Brain pericyte (primary cell): ENCODE results near the gene SLC6A13.
"Not testable (repeated sequence)": the region's sequence is repeated elsewhere in the genome, so short reads cannot be mapped to it uniquely, and the experiment has no call there.

ENCODE experiments used
- DNase-seq: peaks from one replicate; pipeline ENCODE4 v3.0.0-alpha.2; 2012; ENCODE audit warnings: low read depth, low spot score

Gene SLC6A13

DNA sequence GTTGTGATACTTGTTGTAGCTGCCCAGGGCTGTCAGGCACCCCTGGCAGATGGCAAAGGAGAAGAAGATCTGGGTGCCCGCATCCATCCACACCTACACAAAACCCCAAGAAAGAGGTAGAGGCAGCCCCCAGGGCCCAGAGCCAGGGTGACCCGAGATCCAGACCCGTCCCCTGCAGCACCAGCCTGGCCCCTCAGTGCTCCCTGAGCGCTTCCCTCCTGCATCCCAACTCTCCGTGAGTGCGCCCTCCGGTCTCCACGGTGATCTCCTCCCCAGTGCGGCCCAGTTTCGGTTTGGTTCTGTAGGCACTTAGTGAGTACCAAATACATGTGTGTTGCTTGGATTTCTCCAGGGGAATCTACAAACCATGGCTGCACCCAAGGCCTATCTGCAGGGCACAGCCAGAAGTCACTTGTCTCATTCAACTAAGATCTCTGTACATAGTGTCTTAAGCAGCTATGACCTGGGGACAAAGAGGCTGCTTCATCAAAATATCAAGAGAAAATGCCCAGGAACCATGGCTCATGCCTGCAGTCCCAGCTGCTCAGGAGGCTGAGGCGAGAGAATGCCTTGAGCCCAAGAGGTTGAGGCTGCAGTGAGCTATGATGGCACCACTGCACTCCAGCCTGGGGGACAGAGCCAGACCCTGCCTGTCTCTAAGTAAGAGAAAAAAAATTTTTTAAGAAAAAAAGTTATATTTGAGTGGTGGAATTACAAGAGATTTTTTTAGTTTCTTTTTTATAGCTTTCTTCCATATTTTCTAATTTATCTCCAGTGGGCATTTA, 64.5 kb downstream of the SLC6A13 start:
- DNase-seq = no peak

DNA sequence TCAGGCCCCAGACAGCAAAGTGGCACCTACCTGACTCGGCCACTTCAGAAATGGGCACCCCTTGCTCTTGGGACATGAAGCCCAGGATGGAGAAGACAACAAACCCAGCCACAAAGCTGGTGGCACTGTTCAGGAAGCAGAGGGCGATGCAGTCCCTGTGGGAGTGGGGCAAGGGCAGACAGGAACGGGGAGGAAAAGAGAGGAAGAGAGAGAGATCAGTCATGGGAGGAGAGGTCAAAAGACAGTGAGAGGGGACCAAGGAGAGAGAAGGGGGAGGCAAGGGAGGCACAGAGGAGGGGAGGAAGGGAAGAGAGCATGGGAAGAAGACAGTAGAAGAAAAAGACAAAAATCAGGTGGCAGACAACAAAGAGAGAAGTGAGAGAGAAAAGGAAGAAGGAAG, 65.3 kb downstream of the SLC6A13 start:
- no peak for DNase-seq

DNA sequence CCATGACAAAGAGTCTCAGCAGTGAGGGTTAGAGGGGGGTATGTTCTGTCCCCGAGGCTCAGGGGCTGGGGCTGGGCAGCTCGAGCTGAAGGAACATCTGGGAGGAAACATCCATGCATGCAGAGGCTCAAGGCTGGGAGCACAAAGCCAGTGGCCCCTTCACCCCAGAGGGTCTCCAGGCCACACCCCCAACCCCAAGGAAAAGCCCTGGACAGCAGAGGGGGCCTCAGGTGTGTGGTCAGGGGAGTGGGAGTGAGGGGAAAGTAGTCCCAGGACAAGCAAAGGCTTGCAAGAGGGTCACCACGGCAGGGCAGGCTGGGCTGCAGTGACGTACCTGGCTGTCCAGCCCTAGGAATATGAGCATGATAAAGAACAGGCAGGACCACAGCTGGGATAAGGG, 66.2 kb downstream of the SLC6A13 start:
- no peak for DNase-seq

DNA sequence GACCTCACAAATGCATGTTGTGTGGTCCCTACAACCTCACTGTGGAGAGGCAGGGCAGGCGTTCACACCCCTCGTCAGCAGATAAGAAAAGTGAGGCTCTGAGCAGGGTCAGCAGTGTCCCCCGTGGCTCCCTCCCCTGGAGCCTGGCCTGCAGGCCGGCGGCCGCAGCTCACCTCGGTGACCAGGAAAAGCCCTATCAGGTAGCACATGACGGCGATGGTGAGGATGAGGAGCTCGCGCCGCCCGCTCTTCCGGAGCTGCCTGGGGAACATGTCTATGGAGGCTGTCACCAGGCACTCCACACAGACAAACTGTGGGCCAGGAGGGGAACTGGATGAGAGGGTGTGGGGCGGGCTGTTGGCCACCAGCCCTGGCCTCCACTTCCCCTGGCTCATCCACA, 66.7 kb downstream of the SLC6A13 start:
- DNase-seq = no peak

DNA sequence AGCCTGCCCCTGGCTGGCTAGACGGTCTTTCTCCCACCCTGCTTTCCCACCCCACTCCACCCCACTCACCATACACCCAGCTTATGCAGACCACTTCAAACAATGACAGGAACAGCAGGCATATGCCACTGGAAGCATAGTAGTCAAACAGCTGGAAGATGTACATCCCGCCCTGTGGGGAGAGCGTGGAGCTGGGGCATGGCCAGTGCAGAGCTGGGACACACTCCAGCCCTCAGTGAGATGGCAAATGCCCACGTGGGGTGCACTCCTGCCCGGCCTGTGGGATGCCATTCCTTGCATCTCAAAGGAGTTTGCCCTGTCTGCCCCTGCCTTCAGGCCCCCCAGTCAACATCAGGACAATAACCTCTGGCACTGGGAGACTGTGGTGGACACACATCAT, 67.5 kb downstream of the SLC6A13 start:
- DNase-seq = no peak

DNA sequence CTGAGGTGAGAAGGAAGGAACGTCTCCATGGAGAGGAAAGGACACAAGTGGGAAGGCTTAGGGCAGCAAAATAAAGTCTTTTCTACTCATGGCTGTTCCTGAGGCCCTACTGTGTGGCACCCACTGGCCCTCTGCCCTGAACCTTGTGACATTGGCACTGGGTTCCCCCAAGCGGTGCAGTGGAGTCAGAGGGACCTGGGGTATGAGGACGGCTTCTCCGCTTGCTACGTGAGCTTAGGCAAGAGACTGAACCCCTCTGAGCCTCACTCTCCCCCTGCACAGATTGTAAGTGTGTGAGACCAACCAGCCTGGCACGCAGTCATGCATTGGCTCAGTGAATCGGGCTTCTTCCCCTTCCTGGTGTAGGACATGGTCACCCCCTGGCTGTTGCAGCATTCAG, 68.4 kb downstream of the SLC6A13 start:
- no peak for DNase-seq

DNA sequence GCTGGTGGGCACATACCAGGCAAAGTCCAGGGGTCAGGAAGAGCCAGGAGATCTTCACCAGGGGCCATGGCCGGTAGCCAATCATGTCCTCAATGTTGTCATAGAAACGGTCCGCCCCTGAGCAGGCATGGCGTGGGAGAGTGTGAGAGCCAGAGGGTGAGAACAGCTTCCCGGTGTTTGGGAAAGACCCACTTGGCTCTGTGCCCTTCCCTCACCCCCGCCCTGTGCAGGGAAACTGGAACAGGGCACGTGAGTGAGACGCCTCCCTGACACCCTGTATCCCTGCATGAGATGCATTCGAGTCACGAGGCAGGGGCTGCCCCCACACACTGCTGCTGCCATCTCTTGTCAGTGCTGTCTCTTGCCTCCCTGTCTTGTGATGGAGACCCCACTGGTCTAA, 69.4 kb downstream of the SLC6A13 start:
- DNase-seq = no peak

DNA sequence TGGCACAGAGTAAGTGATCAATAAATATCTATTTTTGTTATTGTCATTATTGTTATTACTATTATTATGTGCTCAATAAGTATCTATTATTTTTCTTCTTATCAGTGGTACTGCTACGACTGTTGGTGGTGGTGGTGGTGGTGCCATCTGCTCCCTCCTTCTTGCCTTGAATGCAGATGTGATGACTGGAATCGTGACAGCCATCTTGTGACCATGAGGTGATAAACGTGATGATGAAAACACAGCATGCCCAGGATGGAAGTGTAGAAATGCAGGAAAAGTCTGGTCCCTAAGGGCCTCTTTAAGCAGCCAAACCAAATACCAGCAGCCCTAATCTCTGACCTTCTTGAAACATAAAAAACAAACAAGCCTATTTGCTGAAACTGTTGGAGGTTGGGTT, 71.1 kb downstream of the SLC6A13 start:
- DNase-seq = no peak

DNA sequence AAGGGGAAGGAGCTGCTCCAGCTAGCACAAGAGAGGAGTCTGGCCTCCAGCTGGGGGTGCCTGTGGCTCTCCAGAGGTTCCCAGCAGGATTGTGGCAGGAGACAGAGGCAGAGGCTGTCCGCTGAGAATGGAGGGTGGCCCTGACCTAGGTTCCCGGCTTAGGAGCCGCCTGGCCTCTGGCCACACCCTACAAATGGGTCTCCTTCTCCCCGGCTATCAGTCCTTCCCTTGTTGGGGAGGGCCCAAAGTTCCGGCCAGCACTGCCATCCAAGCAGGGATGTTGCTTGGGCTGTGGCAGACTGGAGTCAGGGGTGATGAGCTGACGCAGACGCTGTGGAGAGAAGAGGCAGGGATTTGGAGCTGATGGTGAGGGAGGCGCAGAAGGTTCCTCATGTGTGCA, 71.8 kb downstream of the SLC6A13 start:
- no peak for DNase-seq

DNA sequence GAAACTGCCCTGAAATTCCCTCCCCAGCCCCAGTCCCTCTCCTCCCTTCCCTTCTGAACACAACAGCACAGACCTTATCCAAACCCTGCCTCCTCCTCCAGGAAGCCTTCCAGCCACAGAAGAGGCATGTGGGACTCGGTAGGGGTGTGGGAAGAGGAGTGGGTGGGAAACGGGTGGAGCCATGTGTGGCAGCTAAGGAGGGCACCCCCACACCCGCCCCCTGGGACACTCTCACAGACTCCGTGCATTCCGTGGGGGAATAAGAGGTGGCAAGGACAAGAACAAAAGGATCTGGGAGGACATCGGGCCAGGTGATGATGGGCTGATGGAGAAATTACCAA, 73.0 kb downstream of the SLC6A13 start:
- no peak for DNase-seq

DNA sequence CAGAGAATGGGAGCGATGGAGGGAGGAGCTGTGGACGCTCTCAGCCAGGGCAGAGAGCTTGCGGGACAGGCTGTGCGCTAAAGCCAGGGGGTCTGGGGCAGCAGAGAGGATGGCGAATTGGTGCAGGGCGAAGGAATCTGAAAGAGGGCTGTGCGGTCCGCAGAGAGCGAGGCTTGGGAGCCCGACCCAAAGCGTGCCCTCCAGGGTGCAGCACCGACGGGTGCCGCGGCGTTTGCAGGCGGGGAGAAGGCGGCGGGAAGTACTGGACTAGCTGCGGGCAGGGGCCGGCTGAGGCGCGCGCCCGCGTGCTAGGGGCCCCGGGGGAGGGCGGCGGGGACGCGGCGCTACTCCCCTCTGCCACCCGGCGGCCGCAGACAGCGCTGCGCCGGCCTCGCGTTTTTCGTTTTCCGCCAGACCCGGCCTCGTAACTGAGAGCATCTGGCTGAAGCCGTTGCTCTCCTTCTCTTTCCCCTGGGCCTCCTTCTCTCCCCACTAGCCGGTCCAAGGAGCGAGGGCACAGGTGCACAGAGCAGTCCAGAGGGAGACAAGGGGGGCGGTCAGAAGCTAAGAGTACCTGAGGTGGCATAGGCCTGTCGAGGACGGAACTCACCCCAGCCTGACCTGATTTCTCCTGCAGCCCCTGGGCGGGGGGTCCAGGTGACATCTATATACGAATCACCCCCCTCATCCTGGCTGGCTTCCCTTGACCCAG, 73.6 kb downstream of the SLC6A13 start:
- DNase-seq = no peak

DNA sequence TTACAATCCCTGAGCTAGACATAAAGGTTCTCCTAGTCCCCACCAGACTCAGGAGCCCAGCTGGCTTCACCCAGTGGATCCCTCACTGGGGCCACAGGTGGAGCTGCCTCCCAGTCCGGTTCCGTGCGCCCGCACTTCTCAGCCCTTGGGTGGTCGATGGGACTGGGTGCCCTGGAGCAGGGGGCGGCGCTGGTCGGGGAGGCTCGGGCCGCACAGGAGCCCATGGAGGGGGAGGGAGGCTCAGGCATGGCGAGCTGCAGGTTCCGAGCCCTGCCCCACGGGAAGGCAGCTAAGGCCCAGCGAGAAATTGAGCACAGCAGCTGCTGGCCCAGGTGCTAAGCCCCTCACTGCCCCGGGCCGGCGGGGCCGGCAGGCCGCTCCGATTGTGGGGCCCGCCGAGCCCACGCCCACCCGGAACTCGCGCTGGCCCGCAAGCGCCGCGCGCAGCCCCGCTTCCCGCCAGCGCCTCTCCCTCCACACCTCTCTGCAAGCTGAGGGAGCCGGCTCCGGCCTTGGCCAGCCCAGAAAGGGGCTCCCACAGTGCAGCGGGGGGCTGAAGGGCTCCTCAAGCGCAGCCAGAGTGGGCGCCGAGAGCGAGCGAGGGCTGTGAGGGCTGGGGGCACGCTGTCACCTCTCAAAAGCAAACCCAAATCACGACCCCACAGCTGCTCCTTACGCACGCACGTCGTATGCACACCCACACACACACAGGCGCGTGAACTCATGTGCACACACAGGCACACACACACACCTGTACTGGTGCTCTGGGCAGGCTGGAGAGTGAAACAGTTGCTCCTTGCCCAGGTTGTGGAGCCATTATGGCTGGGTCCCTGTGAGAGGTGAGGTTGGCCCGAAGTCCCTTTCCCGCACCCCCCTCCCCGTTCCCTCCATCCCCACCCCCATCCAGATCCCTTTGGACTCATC, 74.4 kb downstream of the SLC6A13 start:
- not testable (repeated sequence) for DNase-seq

DNA sequence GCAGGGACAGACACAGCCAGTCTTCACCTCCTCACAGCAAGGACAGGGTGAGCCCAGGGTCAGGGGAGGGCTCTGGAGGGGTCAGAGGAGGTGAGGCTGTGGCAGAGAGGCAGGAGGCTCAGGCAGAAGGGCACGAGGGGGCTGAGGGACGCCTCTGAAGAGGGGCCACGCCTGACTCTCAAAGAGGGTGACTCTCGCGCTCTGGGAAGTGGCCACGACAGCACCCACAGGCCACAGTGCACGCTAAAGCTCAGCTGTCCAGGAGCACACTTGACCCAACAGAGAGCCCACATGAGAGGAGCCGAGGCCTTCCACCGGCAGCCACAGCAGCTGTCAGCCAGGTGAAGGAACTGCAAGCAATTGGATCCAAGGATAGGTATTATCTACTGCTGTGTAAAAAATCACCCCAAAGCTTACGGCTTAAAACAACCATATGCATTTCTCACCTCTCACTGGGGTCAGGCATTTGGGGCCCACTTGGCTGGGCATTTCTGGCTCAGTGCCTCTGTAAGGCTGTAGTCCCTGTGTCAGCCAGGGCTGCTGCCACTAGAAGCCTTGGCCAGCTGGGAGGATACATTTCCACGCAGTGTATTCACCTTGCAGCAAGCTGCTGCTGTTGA, 76.5 kb downstream of the SLC6A13 start:
- no peak for DNase-seq

DNA sequence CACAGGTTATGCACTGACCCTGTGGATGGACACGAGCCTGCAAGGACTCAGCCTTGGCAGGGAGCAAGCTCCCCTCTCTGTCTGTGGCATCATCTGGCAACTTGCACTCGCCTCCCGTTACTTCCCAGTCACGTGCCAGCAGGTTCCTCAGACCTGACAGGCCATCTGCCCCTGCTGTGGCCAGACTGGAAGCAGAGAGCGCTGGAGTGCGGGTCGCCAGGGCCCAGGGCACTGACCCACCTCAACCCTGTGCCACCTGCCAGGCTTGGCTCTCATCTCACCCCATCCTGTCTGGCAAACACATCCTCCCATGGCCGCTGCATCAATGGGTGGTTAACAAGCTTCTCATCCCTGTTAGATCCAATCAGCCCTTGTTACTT, 77.1 kb downstream of the SLC6A13 start:
- DNase-seq = no peak

DNA sequence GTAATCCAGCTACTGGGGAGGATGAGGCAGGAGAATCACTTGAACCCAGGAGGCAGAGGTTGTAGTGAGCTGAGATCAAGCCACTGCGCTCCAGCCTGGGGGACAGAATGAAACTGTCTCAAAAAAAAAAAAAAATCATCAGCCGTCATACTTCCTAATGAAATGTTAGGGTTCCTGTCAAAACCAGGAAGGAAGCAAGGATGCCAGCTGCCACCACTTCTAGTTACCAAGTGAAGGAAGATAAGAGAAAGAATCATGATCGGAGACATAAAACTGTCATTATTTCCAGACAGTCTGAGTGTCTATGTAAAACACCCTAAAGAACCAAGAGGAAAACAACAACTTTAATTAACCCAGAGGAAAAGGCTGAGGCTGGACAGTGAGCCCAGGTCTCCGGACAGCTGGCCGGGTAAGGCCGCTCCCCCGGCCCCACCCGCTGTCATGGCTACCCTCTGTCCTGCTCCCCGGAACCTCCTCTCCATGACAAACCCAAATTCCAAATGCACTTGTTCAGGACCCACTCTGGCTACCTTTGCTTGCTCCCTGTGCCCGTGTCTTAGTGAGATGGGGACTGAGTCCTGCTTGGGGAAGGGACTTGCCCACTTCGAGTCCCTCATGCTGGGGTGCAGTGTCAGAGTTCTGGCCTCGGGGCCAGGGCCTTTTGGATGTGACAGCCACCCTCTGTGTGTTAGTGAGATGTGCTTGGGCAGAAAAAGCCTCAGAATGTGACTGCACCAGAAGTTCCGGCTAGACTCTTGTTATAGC, 77.6 kb downstream of the SLC6A13 start:
- DNase-seq = no peak

DNA sequence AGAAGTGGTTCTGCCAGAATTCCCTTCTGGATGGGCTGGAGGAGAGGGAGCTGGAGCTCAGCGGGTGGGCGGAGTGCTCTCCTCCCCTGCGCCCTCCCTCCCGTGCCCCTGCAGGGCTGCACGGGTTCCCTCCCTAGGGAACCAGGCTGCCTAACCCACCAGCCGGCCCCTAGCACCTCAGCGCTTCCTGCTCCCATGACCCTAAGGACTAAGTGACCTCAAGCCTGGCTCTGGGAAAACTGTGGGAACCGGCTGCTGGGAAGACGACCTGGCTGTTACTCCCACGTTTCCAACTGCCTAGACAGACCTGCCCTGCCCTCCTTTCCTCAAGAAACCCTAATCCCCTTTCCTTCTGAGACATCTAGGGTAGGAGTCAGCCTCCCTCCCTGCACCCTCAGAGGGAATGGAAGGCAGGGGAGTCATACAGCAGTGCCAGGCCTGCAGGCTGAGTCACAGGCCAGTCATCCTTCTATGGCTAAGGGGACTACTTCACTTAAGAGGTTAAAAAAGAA, 80.2 kb downstream of the SLC6A13 start:
- DNase-seq = peak; percentile 58

DNA sequence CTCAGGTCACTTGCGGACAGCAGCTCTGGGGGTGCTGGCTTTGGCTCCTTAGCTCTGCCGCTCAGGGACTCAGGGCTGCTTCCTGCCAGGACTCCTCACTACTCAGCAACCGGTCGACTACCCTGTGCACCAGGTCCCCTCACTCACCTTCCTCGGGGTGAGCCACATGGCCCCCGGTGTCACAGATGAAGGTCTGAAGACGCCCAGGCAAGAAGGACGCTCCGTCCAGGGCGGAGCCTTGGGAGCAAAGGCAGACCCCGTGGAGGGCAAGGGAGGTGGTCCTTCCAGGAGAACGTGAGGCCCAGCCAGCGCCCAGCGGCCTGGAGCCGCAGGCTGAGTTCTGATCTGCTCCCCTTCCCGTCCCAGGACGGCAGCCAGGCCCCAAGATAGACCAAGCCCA, 80.7 kb downstream of the SLC6A13 start:
- DNase-seq = no peak

DNA sequence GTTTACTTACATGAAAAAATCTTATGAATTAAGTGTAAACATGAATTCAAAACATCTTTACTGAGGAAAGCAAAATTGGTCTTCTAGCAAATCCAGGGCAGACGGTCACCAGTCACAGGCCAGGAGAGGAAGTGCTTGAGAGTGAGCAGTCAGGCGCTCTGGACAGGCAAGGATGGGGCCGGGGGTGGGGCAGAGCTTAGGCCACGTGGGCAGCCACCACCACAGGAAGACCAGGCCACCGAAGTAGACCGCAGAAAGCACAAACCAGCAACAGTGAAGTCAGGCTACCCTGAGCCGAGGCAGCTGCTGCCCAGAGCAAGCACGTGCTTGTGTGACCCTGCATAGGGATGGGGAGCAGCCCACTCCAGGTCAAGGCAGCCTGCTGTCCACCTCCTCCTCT, 82.2 kb downstream of the SLC6A13 start:
- no peak for DNase-seq

DNA sequence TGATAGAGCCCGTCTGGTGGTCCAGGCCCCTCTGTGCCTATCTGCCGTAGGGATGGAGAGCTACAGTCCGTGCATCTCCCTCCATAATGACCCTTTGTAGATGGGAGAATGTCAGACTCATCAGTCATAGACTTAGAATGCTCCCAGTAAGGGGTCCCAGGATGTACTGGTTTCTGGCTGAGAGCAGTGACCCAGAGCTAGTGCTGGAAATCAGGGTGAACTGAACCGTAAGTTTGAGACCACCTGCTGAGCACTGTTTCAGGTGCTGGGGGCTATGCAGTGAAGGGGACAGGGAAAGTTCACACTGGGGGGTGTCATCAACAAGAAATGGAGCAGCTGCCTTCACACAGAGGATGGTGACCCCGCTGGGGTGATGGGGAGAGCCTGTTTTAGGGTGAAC, 82.8 kb downstream of the SLC6A13 start:
- DNase-seq = no peak

DNA sequence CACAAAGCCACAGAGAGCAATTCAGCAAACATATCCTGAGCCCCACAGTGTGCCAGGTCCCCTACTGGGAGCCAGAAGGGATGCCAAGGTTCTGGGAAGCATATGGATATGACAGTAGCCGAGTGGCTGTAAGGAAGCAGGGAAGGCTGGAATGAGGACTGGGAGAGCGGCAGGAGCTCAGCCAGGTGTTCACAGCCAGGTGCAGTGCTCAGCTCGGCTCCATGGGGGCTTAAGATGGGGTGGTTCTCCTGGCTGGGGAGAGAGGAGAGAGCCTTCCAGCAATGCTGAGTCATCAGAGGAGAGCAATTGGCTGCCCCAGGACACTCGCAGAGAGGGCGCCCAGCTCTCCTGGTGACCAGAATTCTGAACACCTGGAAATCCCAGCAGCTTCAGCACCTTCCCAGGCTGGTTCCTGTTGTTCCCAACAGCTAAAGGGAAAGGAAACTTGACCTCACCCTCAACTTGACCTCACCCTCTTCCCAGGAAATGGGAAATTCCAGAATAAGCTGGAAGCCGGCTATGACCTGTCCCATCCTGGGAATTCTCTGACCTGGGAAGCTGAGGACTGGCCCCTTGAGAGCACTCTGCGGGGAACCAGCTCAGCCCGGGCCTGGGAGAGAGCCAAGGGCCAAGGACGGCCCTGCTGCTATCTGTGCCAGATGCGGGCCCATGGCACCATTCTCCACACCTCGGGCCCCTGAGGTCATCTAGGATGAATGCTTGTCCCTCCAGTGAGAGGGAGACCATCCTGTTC, 83.3 kb downstream of the SLC6A13 start:
- DNase-seq = no peak

DNA sequence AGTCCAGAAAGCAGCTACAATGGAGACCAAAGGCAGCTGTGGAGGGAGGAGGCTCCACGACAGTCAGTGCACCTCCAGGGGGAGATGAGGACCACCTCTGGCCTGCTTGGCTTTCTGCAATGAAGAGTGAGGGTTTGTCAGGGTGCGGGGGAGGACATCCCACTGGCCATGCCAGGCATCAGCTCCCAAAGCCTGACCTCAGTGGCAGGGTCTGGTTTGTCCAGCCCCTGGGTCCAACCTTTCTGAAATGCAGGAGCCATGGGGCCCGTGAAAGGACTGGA, 83.9 kb downstream of the SLC6A13 start:
- no peak for DNase-seq
